HG02642 (cell line): ENCODE results near the gene CIP2A.

Source experiments
- ATAC-seq: cut with Tn5 transposase; IDR thresholded peaks from one replicate; pipeline ENCODE4 v1.9.1; 2021; ENCODE audit warnings: mild to moderate bottlenecking; ENCODE audit not compliant: unreplicated experiment, poor library complexity

CIP2A gene

GRCh38 chr3:108565506-108565905, 23.7 kb downstream of the CIP2A start:
- ATAC-seq = no peak

- no peak for ATAC-seq
Observed at GRCh38 chr3:108564564-108564963, 24.7 kb downstream of the CIP2A start.

- ATAC-seq = no peak
Observed at GRCh38 chr3:108562565-108562964, 26.7 kb downstream of the CIP2A start.

GRCh38 chr3:108555966-108556581, 33.2 kb downstream of the CIP2A start:
- ATAC-seq = no peak

GRCh38 chr3:108554913-108555571, 34.2 kb downstream of the CIP2A start:
- ATAC-seq = no peak

GRCh38 chr3:108554229-108554628, 35.0 kb downstream of the CIP2A start:
- ATAC-seq = no peak

GRCh38 chr3:108552267-108553159, 36.7 kb downstream of the CIP2A start:
- no peak for ATAC-seq

GRCh38 chr3:108548886-108549285, 40.4 kb downstream of the CIP2A start:
- no peak for ATAC-seq

- no peak for ATAC-seq
Observed at GRCh38 chr3:108548304-108548703, 40.9 kb downstream of the CIP2A start.

GRCh38 chr3:108546692-108547091, 42.5 kb downstream of the CIP2A start:
- ATAC-seq = no peak

- peak; percentile 44 for ATAC-seq
Observed at GRCh38 chr3:108546247-108546646, 43.0 kb downstream of the CIP2A start.

- ATAC-seq = no peak
Observed at GRCh38 chr3:108538083-108538482, 51.2 kb downstream of the CIP2A start.

- peak; percentile 97 for ATAC-seq
Observed at GRCh38 chr3:108528459-108529252, 60.6 kb downstream of the CIP2A start.

GRCh38 chr3:108527817-108528216, 61.4 kb downstream of the CIP2A start:
- no peak for ATAC-seq

- no peak for ATAC-seq
Observed at GRCh38 chr3:108527109-108527508, 62.1 kb downstream of the CIP2A start.

GRCh38 chr3:108525971-108526370, 63.3 kb downstream of the CIP2A start:
- ATAC-seq = no peak

GRCh38 chr3:108525256-108525655, 64.0 kb downstream of the CIP2A start:
- ATAC-seq = no peak

- no peak for ATAC-seq
Observed at GRCh38 chr3:108524537-108524936, 64.7 kb downstream of the CIP2A start.

- no peak for ATAC-seq
Observed at GRCh38 chr3:108518895-108519294, 70.3 kb downstream of the CIP2A start.

- no peak for ATAC-seq
Observed at GRCh38 chr3:108516881-108517280, 72.4 kb downstream of the CIP2A start.
